Stimulated activated CD8-positive, alpha-beta memory T cell treated with anti-CD3 and anti-CD28 coated beads, Interleukin-4, amount 100 ng/mL, for 48 hours (primary cell): ENCODE data around the gene PRKCA.
"Not testable (repeated sequence)": the region's sequence is repeated elsewhere in the genome, so short reads cannot be mapped to it uniquely, and the experiment has no call there.

ENCODE experiments used
- DNase-seq: peaks from one replicate; pipeline ENCODE4 v3.0.0-alpha.2; 2020

The PRKCA gene

GRCh38 chr17:66331038-66331816 is 28.8 kb downstream of the PRKCA start:
- no peak for DNase-seq

- DNase-seq: no peak
Measured at GRCh38 chr17:66335797-66336196, 33.4 kb downstream of the PRKCA start.

- DNase-seq: no peak
Measured at GRCh38 chr17:66337268-66337667, 34.9 kb downstream of the PRKCA start.

GRCh38 chr17:66337866-66338485 is 35.6 kb downstream of the PRKCA start:
- DNase-seq: no peak

GRCh38 chr17:66338937-66339336 is 36.5 kb downstream of the PRKCA start:
- no peak for DNase-seq

- no peak for DNase-seq
Measured at GRCh38 chr17:66339561-66339960, 37.1 kb downstream of the PRKCA start.

- DNase-seq: no peak
Measured at GRCh38 chr17:66340720-66341119, 38.3 kb downstream of the PRKCA start.

GRCh38 chr17:66341462-66341861 is 39.0 kb downstream of the PRKCA start:
- DNase-seq: no peak

- DNase-seq: not testable (repeated sequence)
Measured at GRCh38 chr17:66342263-66342662, 39.9 kb downstream of the PRKCA start.

GRCh38 chr17:66343531-66344078 is 41.2 kb downstream of the PRKCA start:
- DNase-seq: no peak

GRCh38 chr17:66344473-66344872 is 42.1 kb downstream of the PRKCA start:
- DNase-seq: no peak

- DNase-seq: no peak
Measured at GRCh38 chr17:66345264-66345663, 42.9 kb downstream of the PRKCA start.

GRCh38 chr17:66345949-66346638 is 43.7 kb downstream of the PRKCA start:
- DNase-seq: not testable (repeated sequence)

- DNase-seq: no peak
Measured at GRCh38 chr17:66347661-66348514, 45.5 kb downstream of the PRKCA start.

GRCh38 chr17:66348584-66349165 is 46.3 kb downstream of the PRKCA start:
- DNase-seq: no peak

- DNase-seq: no peak
Measured at GRCh38 chr17:66349521-66350254, 47.3 kb downstream of the PRKCA start.

- DNase-seq: not testable (repeated sequence)
Measured at GRCh38 chr17:66350576-66350975, 48.2 kb downstream of the PRKCA start.

GRCh38 chr17:66351033-66351432 is 48.6 kb downstream of the PRKCA start:
- no peak for DNase-seq

- no peak for DNase-seq
Measured at GRCh38 chr17:66351701-66352100, 49.3 kb downstream of the PRKCA start.

GRCh38 chr17:66353937-66354401 is 51.6 kb downstream of the PRKCA start:
- DNase-seq: no peak

- DNase-seq: no peak
Measured at GRCh38 chr17:66354472-66354871, 52.1 kb downstream of the PRKCA start.
